Aorta (tissue), 5 donors: ENCODE results near the gene FOXK1. TPM values are rescaled to one million over a fixed set of nuclear protein-coding genes. Genes with fewer than 3 reads are reported as not detected.

ENCODE experiments used
- ATAC-seq: fragments of 200-7000 bp; cut with Tn5 transposase; one replicate; pipeline ENCODE4 v1.9.1; 2022; ENCODE audit warnings: moderate library complexity; ENCODE audit not compliant: low FRiP score
- DNase-seq, 2 donors: peaks; one replicate each; pipeline ENCODE4 v3.0.0-alpha.2; 2020
- H3K27ac ChIP-seq, 2 donors: one replicate each; pipeline ENCODE4 v1.5.1; 2013; ENCODE audit warnings: low read length in 2 of 2, mild to moderate bottlenecking in 2 of 2, moderate library complexity in 2 of 2, control low read depth in 1 of 2, inconsistent platforms in 1 of 2, low read depth in 1 of 2
- H3K27me3 ChIP-seq, 2 donors: one replicate each; pipeline ENCODE4 v1.6.1; 2013; ENCODE audit warnings: control low read depth in 1 of 2, low read length in 1 of 2, mild to moderate bottlenecking in 1 of 2, moderate library complexity in 1 of 2; ENCODE audit not compliant: insufficient read depth in 2 of 2, control insufficient read depth in 1 of 2
- H3K36me3 ChIP-seq, 2 donors: one replicate each; pipeline ENCODE4 v1.6.1; 2013; ENCODE audit warnings: control low read depth in 1 of 2, low read length in 1 of 2, mild to moderate bottlenecking in 1 of 2; ENCODE audit not compliant: insufficient read depth in 2 of 2, control insufficient read depth in 1 of 2
- H3K4me1 ChIP-seq, 2 donors: one replicate each; pipeline ENCODE4 v1.6.1; 2013; ENCODE audit warnings: low read length in 2 of 2, control low read depth in 1 of 2, mild to moderate bottlenecking in 1 of 2, moderate library complexity in 1 of 2; ENCODE audit not compliant: insufficient read depth in 2 of 2, control insufficient read depth in 1 of 2
- H3K4me3 ChIP-seq, 2 donors: one replicate each; pipeline ENCODE4 v1.5.1; 2013; ENCODE audit warnings: low read length in 2 of 2, control low read depth in 1 of 2, mild to moderate bottlenecking in 1 of 2
- H3K9me3 ChIP-seq: one replicate; pipeline ENCODE4 v1.6.1; 2013; ENCODE audit warnings: mild to moderate bottlenecking, low read length; ENCODE audit not compliant: control insufficient read depth
- WGBS, 2 donors: extraction: QIAGEN DNeasy Blood & Tissue Kit; methylation state at CpG; one replicate each; pipeline ENCODE4 v1.1.7; 2013; 5-methylcytosine and 5-hydroxymethylcytosine counted together
- intact Hi-C, 2 donors: fragments of 100-400 bp; cut with DNase I; formaldehyde crosslinking; loops; one replicate each; pipeline versions ENCODE4 v1.14.2 to v1.15.0; 2022
- polyA plus RNA-seq, 2 donors: library from polyadenylated mRNA; stranded (reverse); fragments of 200-250 nt; gene quantifications; one replicate each; pipeline ENCODE4 v1.2.3, GENCODE V29; 2013
- total RNA-seq, 2 donors: library from RNA; stranded (reverse); fragmentation: NEBNext Ultra II Directional; extraction: Animal tissue kit (Norgen Biotek cat#: 25700); gene quantifications; one replicate each; pipeline ENCODE4 v1.2.1, GENCODE V29; 2021
- donor health status: healthy with polysubstance abuse.
- donor health status: Bipolar disorder and iron deficiency.
- donor health status: DM: no; HTN: no; CAD: no.
- donor health status: DM: no; HTN: no; CAD: no.
- donor health status: DM: yes; HTN: yes; CAD: no.

FOXK1 gene
- total and polyA plus RNA-seq, 4 donors = 5.1 to 47.5 (median 25.1) TPM

DNA sequence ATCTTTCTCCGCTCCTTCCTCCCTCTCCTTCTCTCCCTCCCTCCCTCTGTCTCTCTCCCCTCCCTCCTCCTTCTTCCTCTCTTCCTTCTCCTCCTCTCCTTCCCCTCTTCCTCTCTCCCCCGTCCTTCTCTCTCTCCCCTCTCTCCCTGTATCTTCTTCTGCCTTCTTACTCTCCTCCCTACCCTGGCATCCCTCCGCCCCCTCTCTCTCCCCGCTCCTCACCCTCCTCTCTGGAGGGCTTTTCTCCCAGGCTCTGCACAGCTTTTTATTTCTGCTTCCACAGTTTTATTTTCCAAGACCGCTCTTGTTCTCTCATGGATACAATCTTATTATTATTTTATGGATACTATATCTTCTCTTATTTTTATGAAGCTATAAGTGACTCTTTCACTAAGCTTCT lies 125.9 kb downstream of the FOXK1 start:
- WGBS, 2 donors = 51 to 58% methylated on average over 5 of the region's 5 CpGs
- ATAC-seq (no peak), DNase-seq (no peak)
- intact Hi-C loops = no loop called here
- Histone ChIP-seq H3K27me3 (no peaks in the 10 kb centered on the region), H3K36me3 (no peaks in the 10 kb centered on the region), H3K4me1 (no peaks in the 10 kb centered on the region), H3K9me3 (no peaks in the 10 kb centered on the region), H3K4me3 (no peak overlapping the region), H3K27ac (no peak overlapping the region)

DNA sequence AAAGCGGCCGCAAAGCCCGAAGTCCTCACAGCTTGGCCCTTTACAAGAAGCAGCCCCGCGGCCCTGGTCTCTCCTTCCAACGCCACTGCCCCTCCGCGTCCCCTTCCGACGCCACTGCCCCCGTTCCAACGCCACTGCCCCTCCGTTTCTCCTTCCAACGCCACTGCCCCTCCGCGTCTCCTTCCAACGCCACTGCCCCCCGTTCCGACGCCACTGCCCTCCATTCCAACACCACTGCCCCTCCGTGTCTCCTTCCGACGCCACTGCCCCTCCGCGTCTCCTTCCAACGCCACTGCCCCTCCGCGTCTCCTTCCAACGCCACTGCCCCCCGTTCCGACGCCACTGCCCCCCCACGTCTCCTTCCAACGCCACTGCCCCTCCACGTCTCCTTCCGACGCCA lies 126.5 kb downstream of the FOXK1 start:
- intact Hi-C loops = no loop called here
- no peak for ATAC-seq
- H3K27me3 ChIP-seq = no peaks in the 10 kb centered on the region
- H3K4me1 ChIP-seq = no peaks in the 10 kb centered on the region
- 83 to 88% methylated on average over 37 of the region's 37 CpGs for WGBS, 2 donors
- H3K36me3 ChIP-seq = no peaks in the 10 kb centered on the region
- DNase-seq = peak in 1 of 2 donors; percentile 27
- H3K27ac ChIP-seq = no peak overlapping the region
- H3K4me3 ChIP-seq = no peak overlapping the region
- H3K9me3 ChIP-seq = peaks cover 1% of the 10 kb centered on the region

DNA sequence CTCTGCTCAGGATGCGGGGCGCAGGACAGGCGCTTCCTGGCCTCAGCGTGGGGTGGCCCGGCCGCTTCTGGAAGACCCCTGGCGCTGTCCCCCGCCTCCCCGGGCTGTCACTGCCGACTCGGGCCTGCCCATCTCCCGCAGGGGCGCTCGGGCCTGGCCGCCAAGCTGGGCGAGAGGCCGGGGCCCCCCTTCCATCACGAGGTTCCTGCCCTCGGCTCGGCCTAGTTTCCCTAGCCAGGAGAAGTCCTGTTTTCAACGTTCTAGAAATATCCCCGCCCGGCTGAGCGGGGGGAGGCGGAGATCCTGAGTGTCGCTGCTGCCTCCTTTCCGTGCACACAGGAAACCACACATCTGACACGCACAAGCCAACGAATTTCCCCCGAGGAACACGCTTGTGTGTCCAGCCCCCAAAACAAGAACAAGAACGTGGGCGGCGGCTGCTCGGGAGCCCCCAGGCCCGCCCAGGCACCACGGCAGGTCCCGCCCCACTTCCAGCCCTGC lies 127.0 kb downstream of the FOXK1 start:
- H3K4me3 ChIP-seq = no peak overlapping the region
- ATAC-seq = no peak
- intact Hi-C loops = no loop called here

DNA sequence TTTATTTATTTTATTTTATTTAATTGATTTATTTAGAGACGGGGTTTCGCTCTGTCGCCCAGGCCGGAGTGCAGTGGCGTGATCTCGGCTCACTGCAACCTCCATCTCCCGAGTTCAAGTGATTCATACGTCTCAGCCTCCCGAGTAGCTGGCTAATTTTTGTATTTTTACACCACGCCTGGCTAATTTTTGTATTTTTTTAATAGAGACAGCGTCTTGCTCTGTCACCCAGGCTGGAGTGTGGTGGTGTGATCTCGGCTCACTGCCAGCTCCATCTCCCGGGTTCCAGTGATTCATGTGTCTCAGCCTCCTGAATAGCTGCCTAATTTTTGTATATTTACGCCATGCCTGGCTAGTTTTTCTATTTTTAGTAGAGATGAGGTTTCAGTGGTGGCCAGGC lies 127.6 kb downstream of the FOXK1 start:
- H3K4me3 ChIP-seq = no peak overlapping the region
- H3K4me1 ChIP-seq = no peaks in the 10 kb centered on the region
- no peak overlapping the region for H3K27ac ChIP-seq
- DNase-seq (no peak), ATAC-seq (no peak)
- WGBS, 2 donors = 87 to 90% methylated on average over 14 of the region's 14 CpGs
- H3K9me3 ChIP-seq = peaks cover 1% of the 10 kb centered on the region
- no peaks in the 10 kb centered on the region for H3K27me3 ChIP-seq
- intact Hi-C loops = no loop called here
- H3K36me3 ChIP-seq = no peaks in the 10 kb centered on the region

More for the DNA sequence above, 127.0 kb downstream of the FOXK1 start:
- H3K36me3 ChIP-seq = no peaks in the 10 kb centered on the region
- peak in 1 of 2 donors; percentile 57 for DNase-seq
- no peaks in the 10 kb centered on the region for H3K4me1 ChIP-seq
- WGBS, 2 donors = 79 to 87% methylated on average over 30 to 38 of the region's 38 CpGs
- H3K27ac ChIP-seq = no peak overlapping the region
- peaks cover 1% of the 10 kb centered on the region for H3K9me3 ChIP-seq
- H3K27me3 ChIP-seq = no peaks in the 10 kb centered on the region

DNA sequence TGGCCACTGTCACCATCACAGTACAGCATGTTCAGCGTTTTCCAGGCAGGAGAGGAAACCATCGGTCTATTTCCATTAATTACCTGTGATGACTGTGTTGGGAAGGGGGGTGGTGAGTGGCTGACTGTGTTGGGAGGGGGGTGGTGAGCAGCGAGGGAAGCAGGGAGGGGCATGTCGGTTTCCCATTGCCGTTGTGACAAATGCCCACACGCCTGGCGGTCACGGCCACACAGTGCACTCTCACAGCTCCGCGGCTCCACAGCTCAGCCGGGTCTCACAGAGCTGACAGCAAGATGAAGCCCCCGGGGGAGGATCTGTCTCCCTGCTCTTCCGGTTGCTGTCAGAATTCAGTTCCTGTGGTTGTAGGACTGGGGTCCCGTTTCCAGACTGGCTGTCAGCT lies 132.3 kb downstream of the FOXK1 start:
- no peak overlapping the region for H3K4me3 ChIP-seq
- H3K9me3 ChIP-seq = peaks cover 1% of the 10 kb centered on the region
- no peak for ATAC-seq
- intact Hi-C loops = no loop called here
- H3K4me1 ChIP-seq = no peaks in the 10 kb centered on the region
- DNase-seq = no peak
- no peak overlapping the region for H3K27ac ChIP-seq
- WGBS, 2 donors = 77% methylated on average over 14 of the region's 14 CpGs
- H3K36me3 ChIP-seq = no peaks in the 10 kb centered on the region
- H3K27me3 ChIP-seq = no peaks in the 10 kb centered on the region

DNA sequence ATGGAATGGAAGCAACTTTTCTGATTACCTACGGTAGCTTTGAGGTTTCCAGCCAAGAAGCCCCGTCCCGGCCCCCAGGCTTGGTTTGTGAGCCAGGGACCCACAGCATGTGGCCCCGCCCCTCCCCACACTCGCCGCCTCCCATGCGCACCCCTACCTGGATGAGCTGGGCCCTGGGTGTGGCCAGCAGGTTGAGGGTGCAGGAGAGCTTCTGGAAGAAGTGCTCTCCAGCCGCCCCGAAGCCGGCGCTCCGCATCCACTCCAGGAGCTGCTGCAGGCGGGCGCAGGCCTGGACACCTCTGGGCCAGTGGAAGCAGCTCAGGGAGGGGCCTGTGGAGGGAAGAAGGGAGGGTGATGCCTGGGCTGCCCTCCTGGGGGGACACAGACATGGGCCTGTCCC lies 133.0 kb downstream of the FOXK1 start:
- Histone ChIP-seq H3K9me3 (peaks cover 1% of the 10 kb centered on the region), H3K27me3 (no peaks in the 10 kb centered on the region), H3K4me3 (no peak overlapping the region), H3K27ac (no peak overlapping the region), H3K4me1 (no peaks in the 10 kb centered on the region), H3K36me3 (no peaks in the 10 kb centered on the region)
- WGBS, 2 donors = 97 to 98% methylated on average over 14 of the region's 14 CpGs
- intact Hi-C loops = no loop called here
- DNase-seq (no peak), ATAC-seq (no peak)

DNA sequence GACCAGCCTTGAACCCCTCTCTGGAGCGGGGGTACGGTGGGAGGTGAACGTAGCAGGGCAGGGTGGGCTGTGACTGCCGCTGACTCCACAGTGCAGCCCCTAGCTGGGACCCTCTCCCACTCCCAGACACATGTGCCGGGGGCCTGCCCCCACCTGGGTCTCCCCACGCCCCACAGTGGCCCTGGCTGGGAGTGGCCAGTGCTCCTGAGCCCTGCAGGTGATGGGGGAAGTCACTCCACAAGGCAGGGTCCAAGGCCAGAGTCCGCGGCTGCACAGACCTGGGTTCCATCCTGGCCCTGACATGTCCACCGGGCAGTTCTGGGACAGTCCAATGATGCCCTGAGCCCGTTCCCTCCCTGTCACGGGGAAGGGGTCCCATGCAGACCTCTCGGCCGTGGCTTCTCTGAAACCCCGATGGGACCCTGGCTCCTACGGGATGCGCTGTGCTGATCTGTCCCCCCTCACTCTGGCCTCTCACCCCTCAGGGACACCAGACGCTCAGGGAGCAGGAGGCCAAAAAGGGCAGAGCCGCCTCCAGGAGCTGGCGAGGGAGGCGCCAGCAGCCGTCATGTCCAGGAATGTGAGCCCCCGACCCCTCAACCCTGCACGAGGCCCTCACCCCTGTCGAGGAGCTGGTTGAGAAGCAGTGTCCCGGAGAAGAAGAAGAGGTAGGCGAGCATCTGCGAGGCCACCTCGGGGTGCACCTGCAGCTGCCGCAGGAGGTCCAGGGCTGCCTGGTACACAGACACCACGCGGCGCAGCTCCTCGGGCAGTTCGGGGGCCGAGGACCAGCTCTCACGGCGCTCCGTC lies 133.7 kb downstream of the FOXK1 start:
- DNase-seq = no peak
- no peaks in the 10 kb centered on the region for H3K4me1 ChIP-seq

DNA sequence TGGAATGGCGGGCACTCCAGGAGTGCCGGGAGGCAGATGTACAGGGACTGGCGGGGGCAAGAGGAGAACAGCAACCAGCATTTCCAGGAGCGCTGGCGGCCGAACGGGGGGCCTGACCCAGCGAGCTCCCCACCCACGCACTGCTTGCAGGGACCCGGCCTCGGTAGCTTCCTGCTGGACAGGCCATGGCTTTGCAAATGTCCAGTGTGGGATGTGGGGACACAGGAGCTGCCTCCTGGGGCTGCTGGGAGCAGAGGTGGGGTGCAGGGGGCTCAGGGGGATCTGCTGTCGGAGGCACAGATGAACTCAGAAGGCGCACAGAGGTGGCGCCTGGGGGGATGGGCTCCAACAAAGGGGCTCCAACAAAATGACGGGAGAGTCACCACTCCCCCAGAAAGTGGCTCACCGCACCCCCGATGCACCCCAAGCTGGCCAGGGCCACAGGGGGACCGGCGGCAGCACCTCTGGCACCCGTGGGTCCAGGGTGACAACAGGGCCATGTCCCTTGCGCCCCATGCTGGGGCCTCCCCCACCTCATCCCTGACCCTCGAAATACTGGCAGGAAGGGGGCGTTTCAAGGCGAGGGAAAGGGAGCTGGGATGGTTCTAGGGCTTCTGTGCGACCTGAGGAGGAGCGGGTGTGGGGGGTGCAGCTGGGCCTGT lies 134.5 kb downstream of the FOXK1 start:
- H3K27me3 ChIP-seq = no peaks in the 10 kb centered on the region
- intact Hi-C loops = no loop called here
- H3K27ac ChIP-seq = no peak overlapping the region
- no peak for ATAC-seq
- DNase-seq = no peak
- no peaks in the 10 kb centered on the region for H3K36me3 ChIP-seq
- H3K4me3 ChIP-seq = no peak overlapping the region
- peaks cover 1% of the 10 kb centered on the region for H3K9me3 ChIP-seq
- 96 to 97% methylated on average over 26 of the region's 26 CpGs for WGBS, 2 donors
- H3K4me1 ChIP-seq = no peaks in the 10 kb centered on the region

More for the DNA sequence above, 133.7 kb downstream of the FOXK1 start:
- Histone ChIP-seq H3K9me3 (peaks cover 1% of the 10 kb centered on the region), H3K4me3 (no peak overlapping the region), H3K27ac (no peak overlapping the region), H3K36me3 (no peaks in the 10 kb centered on the region), H3K27me3 (no peaks in the 10 kb centered on the region)
- ATAC-seq = no peak
- intact Hi-C loops = no loop called here
- WGBS, 2 donors = 95 to 96% methylated on average over 35 to 38 of the region's 38 CpGs
